ENCODE results near the gene UQCRC2. TPM values are rescaled to one million over a fixed set of nuclear protein-coding genes. Genes with fewer than 3 reads are reported as not detected.

The UQCRC2 gene
- total and polyA plus RNA-seq, 2 experiments from 2014 or later, result 129 to 166 TPM

GRCh38 chr16:21971856-21972255 lies 18.7 kb downstream of the UQCRC2 start:
- H2AFZ ChIP-seq, result no peak overlapping the region
- 79% methylated on average over 4 of the region's 4 CpGs for WGBS (ENCODE audit: low lambda C conversion rate, missing lambda C conversion rate)
- no peak overlapping the region for H3K4me3 ChIP-seq
- no peaks in the 10 kb centered on the region for H3K36me3 ChIP-seq (replicated peaks; ENCODE audit: insufficient read depth, low read depth)
- no peaks in the 10 kb centered on the region for H4K20me1 ChIP-seq (ENCODE audit: insufficient read depth, poor library complexity, severe bottlenecking)
- H3K9me2 ChIP-seq (replicated peaks; ENCODE audit: insufficient read depth), result no peaks in the 10 kb centered on the region
- H3K4me2 ChIP-seq, result no peak overlapping the region
- H3K4me1 ChIP-seq (ENCODE audit: insufficient read depth), result no peaks in the 10 kb centered on the region
- DNase-seq (ENCODE audit: low spot score), result no peak
- H3K27ac ChIP-seq, result no peak overlapping the region
- no peaks in the 10 kb centered on the region for H3K79me2 ChIP-seq
- TF ChIP-seq, protein P1, sequence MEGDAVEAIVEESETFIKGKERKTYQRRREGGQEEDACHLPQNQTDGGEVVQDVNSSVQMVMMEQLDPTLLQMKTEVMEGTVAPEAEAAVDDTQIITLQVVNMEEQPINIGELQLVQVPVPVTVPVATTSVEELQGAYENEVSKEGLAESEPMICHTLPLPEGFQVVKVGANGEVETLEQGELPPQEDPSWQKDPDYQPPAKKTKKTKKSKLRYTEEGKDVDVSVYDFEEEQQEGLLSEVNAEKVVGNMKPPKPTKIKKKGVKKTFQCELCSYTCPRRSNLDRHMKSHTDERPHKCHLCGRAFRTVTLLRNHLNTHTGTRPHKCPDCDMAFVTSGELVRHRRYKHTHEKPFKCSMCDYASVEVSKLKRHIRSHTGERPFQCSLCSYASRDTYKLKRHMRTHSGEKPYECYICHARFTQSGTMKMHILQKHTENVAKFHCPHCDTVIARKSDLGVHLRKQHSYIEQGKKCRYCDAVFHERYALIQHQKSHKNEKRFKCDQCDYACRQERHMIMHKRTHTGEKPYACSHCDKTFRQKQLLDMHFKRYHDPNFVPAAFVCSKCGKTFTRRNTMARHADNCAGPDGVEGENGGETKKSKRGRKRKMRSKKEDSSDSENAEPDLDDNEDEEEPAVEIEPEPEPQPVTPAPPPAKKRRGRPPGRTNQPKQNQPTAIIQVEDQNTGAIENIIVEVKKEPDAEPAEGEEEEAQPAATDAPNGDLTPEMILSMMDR (IDR thresholded peaks at IDR 0.05; ENCODE audit: poor library complexity), result no peak
- TF ChIP-seq EZH2phosphoT487 (IDR thresholded peaks at IDR 0.05; ENCODE audit: low read depth, severe bottlenecking, unreplicated experiment), result no peak
- no peak for TF ChIP-seq EZH2 (IDR thresholded peaks at IDR 0.05; ENCODE audit: borderline replicate concordance)
- H3K27me3 ChIP-seq, result no peaks in the 10 kb centered on the region
- no peaks in the 10 kb centered on the region for H3K9me3 ChIP-seq (ENCODE audit: low read depth)

DNA sequence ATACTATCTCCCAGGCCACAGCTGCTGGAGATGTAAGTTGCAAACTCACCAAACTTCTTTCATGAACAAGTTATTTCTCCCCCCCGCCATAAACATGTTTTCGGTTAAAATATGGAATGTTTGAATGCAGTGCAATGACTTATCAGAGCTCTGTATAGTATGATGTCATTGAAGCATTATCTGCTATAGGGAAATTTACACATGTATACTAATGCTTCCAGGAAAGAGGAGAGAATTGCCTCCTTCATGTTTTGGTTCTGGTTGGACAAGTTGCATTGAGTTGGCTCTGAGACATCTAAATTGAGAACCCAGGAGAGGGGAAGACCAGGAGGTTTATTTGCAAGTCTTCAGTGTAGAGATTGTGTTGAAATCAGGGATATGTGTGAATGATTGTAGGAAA lies 20.8 kb downstream of the UQCRC2 start:
- H2AFZ ChIP-seq, result no peak overlapping the region
- no peaks in the 10 kb centered on the region for H3K9me2 ChIP-seq (replicated peaks; ENCODE audit: insufficient read depth)
- no peak overlapping the region for H3K4me3 ChIP-seq
- no peaks in the 10 kb centered on the region for H3K4me1 ChIP-seq (ENCODE audit: insufficient read depth)
- no peaks in the 10 kb centered on the region for H4K20me1 ChIP-seq (ENCODE audit: insufficient read depth, poor library complexity, severe bottlenecking)
- no peak overlapping the region for H3K27ac ChIP-seq
- no peaks in the 10 kb centered on the region for H3K36me3 ChIP-seq (replicated peaks; ENCODE audit: insufficient read depth, low read depth)
- 98% methylated on average over 2 of the region's 2 CpGs for WGBS (ENCODE audit: low lambda C conversion rate, missing lambda C conversion rate)
- no peak overlapping the region for H3K4me2 ChIP-seq
- no peaks in the 10 kb centered on the region for H3K27me3 ChIP-seq
- no peaks in the 10 kb centered on the region for H3K79me2 ChIP-seq
- H3K9me3 ChIP-seq (ENCODE audit: low read depth), result no peaks in the 10 kb centered on the region
- no peak for DNase-seq (ENCODE audit: low spot score)
- no peak for TF ChIP-seq EZH2phosphoT487 (IDR thresholded peaks at IDR 0.05; ENCODE audit: low read depth, severe bottlenecking, unreplicated experiment)
- TF ChIP-seq, protein P1 (IDR thresholded peaks at IDR 0.05; ENCODE audit: poor library complexity), result no peak
- no peak for TF ChIP-seq EZH2 (IDR thresholded peaks at IDR 0.05; ENCODE audit: borderline replicate concordance)

GRCh38 chr16:21980032-21980431 lies 26.9 kb downstream of the UQCRC2 start:
- no peaks in the 10 kb centered on the region for H3K36me3 ChIP-seq (replicated peaks; ENCODE audit: insufficient read depth, low read depth)
- WGBS (ENCODE audit: low lambda C conversion rate, missing lambda C conversion rate), result over 99% methylated on average over 4 of the region's 4 CpGs

More at GRCh38 chr16:21980032-21980431, 26.9 kb downstream of the UQCRC2 start:
- no peaks in the 10 kb centered on the region for H3K9me2 ChIP-seq (replicated peaks; ENCODE audit: insufficient read depth)
- no peak overlapping the region for H3K4me3 ChIP-seq
- no peak for DNase-seq (ENCODE audit: low spot score)
- H2AFZ ChIP-seq, result no peak overlapping the region
- H3K4me1 ChIP-seq (ENCODE audit: insufficient read depth), result no peaks in the 10 kb centered on the region
- H3K9me3 ChIP-seq (ENCODE audit: low read depth), result no peaks in the 10 kb centered on the region
- peaks cover 3% of the 10 kb centered on the region for H4K20me1 ChIP-seq (ENCODE audit: insufficient read depth, poor library complexity, severe bottlenecking)
- no peaks in the 10 kb centered on the region for H3K79me2 ChIP-seq
- TF ChIP-seq EZH2phosphoT487 (IDR thresholded peaks at IDR 0.05; ENCODE audit: low read depth, severe bottlenecking, unreplicated experiment) (no peak), EZH2 (IDR thresholded peaks at IDR 0.05; ENCODE audit: borderline replicate concordance) (no peak)
- TF ChIP-seq, protein P1 (IDR thresholded peaks at IDR 0.05; ENCODE audit: poor library complexity), result no peak
- no peak overlapping the region for H3K4me2 ChIP-seq
- H3K27ac ChIP-seq, result no peak overlapping the region
- H3K27me3 ChIP-seq, result no peaks in the 10 kb centered on the region

Data from hepatocyte (in vitro differentiated cells).